Testis (tissue), 2 donors: Measurements from ENCODE around the gene ABCA13.

ENCODE experiments used
- POLR2A ChIP-seq: fragments of 450-650 bp; IDR thresholded peaks from one replicate; pipeline ENCODE4 v1.6.1; 2017; ENCODE audit warnings: antibody characterized with exemption, mild to moderate bottlenecking, moderate library complexity
- TF ChIP-seq, protein P1 (sequence below), 3 experiments: fragments of 450-650 bp in 2 of 3; fragments of 200-600 bp in 1 of 3; sonication (generic) in 1 of 3; IDR thresholded peaks; one replicate each; pipeline ENCODE4 v1.5.1; 2016 to 2019; ENCODE audit warnings: antibody characterized with exemption in 3 of 3, mild to moderate bottlenecking in 2 of 3, moderate library complexity in 1 of 3

DNA sequence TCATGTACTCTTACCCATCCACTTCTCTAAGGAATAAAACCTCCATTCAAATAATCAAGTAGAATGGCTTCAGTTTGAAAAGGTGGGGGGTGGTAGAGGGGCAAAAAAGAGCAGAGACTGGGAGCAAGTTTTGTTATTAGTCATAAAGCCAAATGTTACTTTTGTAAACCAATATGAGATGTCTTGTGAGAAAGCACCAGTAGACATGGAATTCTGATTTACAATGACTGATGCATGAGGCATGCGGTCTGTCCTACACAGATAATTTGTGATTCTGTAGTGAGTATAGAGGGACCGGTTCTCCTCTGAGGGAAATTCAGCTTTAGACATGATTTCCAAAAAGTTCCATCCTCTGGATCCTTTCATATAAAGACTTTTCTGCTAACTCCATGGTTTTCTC is 12.9 kb upstream of the ABCA13 start:
- no peak for TF ChIP-seq POLR2A
- TF ChIP-seq, protein P1, sequence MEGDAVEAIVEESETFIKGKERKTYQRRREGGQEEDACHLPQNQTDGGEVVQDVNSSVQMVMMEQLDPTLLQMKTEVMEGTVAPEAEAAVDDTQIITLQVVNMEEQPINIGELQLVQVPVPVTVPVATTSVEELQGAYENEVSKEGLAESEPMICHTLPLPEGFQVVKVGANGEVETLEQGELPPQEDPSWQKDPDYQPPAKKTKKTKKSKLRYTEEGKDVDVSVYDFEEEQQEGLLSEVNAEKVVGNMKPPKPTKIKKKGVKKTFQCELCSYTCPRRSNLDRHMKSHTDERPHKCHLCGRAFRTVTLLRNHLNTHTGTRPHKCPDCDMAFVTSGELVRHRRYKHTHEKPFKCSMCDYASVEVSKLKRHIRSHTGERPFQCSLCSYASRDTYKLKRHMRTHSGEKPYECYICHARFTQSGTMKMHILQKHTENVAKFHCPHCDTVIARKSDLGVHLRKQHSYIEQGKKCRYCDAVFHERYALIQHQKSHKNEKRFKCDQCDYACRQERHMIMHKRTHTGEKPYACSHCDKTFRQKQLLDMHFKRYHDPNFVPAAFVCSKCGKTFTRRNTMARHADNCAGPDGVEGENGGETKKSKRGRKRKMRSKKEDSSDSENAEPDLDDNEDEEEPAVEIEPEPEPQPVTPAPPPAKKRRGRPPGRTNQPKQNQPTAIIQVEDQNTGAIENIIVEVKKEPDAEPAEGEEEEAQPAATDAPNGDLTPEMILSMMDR (IDR thresholded peaks at IDR 0.05): no peak
